Stimulated activated CD8-positive, alpha-beta memory T cell treated with anti-CD3 and anti-CD28 coated beads, Interleukin-4, amount 100 ng/mL, for 4 hours (primary cell): ENCODE data around the gene HNRNPD.
A peak's percentile ranks its signal among the peaks of the same experiment; 100 is the strongest.
"Not testable (repeated sequence)": the region's sequence is repeated elsewhere in the genome, so short reads cannot be mapped to it uniquely, and the experiment has no call there.

ENCODE experiments used
- DNase-seq, 2 donors: peaks; one replicate each; pipeline ENCODE4 v3.0.0-alpha.2; 2020; ENCODE audit warnings: low read depth in 2 of 2, low spot score in 1 of 2

Gene HNRNPD

GRCh38 chr4:82372517-82373485 lies 990 bp downstream of the HNRNPD start:
- DNase-seq = peak; percentile 20 to 40

- DNase-seq = no peak
Measured at GRCh38 chr4:82371497-82371896, 2.3 kb downstream of the HNRNPD start.

DNA sequence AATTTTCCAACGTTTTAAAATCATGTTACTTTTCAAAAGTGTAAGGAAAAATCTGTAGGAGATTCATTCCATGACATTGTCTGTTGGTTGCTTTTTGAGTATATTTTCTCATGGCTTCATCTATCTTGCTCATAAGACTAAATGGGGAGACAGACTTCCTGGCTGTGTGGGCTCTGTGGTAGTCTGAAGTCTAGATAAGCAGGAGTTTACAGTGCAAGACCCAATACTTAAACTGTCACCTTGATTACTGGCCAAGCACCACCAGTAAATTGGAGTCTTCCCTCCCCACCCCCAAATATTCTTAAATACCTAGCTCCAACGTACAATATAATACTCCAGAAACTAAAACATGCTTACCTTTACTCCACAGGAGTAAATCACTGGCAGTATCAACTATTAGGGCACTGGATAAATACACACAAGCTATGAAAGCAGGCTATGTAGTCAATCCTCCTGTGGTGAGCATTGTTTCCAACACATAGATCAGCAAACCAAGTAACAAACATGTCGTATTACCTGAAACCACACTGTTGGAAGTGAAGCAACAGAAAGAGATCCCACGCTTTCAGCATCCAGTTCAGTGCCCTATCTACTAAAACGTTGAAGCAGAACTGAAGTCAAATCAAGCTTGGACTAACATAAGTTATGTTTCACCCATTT lies 6.2 kb downstream of the HNRNPD start:
- DNase-seq = no peak

DNA sequence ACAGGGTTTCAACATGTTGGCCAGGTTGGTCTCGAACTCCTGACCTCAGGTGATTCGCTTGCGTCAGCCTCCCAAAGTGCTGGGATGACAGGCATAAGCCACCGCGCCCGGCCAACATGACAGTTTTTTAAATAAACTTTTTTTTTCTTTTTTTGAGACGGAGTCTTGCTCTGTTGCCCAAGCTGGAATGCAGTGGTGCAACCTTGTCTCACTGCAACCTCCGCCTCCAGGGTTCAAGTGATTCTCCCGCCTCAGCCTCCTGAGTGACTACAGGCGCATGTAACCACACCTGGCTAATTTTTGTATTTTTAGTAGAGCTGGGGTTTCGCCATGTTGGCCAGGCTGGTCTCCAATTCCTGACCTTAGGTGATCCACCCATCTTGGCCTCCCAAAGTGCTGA lies 7.4 kb downstream of the HNRNPD start:
- not testable (repeated sequence) for DNase-seq

GRCh38 chr4:82363896-82364487 lies 9.8 kb downstream of the HNRNPD start:
- DNase-seq = no peak

- DNase-seq = no peak
Measured at GRCh38 chr4:82362565-82362964, 11.2 kb downstream of the HNRNPD start.

DNA sequence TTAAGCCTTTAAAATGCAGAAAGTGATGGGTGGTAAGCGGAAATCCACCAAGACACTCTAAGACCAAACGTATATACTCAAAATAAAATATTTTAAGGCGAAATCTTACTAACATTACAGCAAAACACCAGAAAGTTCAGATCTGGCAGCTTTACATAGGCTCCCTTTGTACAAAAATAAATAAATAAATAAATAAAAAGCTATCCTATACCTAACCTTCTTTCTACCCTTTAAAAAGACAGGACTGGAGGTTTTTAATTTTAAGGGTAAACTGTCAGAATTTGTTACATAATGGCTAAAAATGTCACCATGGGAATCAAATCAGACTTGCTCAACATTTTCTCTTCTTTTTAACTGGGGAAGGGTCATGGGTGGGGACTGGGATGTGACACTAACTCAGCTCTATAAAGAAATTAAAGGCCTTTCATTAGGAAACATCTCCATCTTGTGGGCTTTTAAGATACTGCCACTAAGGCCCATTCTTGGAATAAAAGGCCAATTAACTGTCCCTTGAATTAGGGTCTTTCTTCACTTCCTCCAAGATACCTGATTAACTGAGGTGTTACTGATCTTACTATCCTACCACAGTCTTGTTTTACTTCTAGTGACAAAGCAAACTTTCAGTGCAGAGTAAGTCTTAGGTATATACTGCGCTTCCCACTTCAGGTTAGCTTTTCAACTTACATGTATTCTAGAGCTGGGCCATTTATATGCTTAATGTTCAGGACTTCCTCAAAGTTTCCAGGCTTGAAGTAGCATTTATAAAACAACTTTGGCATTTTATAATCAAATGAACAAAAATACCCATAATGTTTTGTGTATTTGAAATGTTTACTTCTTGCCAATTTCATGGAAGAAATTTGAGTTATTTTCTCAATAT lies 13.3 kb downstream of the HNRNPD start:
- DNase-seq = no peak

DNA sequence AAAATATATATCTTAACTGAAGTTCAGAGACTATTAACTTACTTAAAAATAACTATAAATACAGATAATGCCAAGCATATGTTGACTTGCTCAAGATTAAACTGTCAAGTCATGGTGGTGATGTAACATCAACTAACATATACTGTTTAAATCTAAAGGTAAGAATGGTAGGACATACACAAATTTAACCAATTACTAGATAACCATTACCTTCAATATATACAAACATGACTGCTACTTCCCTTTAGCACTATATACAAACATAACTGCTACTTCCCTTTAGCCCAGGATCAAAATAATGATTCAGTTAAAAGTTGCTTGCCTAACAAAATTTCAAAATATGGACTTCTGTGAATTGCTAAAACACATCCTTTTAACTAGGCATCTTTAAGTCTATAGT lies 14.9 kb downstream of the HNRNPD start:
- DNase-seq = no peak

DNA sequence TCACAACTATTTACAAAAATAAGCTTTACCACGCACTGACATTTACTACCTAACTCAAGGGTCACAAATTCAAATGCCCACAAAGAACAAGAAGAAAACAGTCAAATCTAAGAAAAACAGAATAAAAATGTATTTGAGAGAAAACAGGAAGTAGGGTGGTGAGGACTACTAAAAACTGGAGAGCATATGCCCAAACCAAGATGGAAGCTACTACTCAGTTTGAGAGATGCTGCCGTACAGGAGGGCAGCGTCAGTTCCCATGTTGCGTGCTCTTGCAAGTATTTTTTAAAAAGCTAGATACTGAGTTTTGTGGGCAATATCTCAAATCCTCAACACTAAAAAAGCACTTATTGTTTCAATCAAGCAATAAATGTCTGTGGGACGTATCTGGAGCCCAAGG lies 16.2 kb downstream of the HNRNPD start:
- DNase-seq = no peak

GRCh38 chr4:82354788-82355187 lies 19.0 kb downstream of the HNRNPD start:
- DNase-seq = no peak

- no peak for DNase-seq
Measured at GRCh38 chr4:82352825-82353366, 20.9 kb downstream of the HNRNPD start.

- DNase-seq = no peak
Measured at GRCh38 chr4:82352118-82352824, 21.5 kb downstream of the HNRNPD start.

GRCh38 chr4:82346126-82346525 lies 27.7 kb downstream of the HNRNPD start:
- no peak for DNase-seq

GRCh38 chr4:82335043-82335442 lies 38.7 kb downstream of the HNRNPD start:
- DNase-seq = no peak

DNA sequence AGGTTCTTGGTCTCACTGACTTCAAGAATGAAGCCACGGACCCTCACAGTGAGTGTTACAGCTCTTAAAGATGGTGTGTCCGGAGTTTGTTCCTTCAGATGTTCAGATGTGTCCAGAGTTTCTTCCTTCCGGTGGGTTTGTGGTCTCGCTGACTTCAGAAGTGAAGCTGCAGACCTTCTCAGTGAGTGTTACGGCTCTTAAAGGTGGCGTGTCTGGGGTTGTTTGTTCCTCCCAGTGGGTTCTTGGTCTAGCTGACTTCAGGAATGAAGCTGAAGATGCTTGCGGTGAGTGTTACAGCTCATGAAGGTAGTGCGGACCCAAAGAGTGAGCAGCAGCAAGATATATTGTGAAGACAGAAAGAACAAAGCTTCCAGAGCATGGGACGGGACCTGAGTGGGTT lies 40.1 kb downstream of the HNRNPD start:
- not testable (repeated sequence) for DNase-seq

DNA sequence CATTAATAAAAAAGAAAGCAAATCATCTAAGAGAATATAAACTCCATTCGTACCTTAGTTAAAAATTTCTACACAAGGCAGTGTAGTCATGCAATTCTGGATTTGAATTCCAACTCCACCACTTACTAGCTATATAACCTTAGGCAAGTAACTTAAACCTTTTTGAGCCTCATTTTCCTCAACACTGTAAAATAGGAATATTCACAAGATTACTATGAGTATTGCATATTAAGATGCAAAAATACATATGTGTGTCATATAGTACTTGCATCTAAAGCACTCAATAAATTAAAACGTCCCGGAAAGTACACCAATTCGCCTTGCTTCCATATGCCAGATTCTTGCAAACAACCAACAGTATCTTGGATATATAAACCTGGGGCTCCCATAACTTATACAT lies 42.0 kb downstream of the HNRNPD start:
- DNase-seq = no peak

GRCh38 chr4:82320351-82320750 lies 53.4 kb downstream of the HNRNPD start:
- no peak for DNase-seq

DNA sequence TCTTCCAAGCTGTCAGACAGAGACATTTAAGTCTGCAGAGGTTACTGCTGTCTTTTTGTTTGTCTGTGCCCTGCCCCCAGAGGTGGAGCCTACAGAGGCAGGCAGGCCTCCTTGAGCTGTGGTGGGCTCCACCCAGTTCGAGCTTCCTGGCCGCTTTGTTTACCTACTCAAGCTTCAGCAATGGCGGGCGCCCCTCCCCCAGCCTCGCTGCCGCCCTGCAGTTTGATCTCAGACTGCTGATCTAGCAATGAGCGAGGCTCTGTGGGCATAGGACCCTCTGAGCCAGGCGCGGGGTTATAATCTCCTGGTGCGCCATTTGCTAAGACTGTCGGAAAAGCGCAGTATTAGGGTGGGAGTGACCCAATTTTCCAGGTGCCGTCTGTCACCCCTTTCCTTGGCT lies 70.7 kb downstream of the HNRNPD start:
- not testable (repeated sequence) for DNase-seq
